HEK293 (cell line): ENCODE results near the gene PDP2.
A peak's percentile ranks its signal among the peaks of the same experiment; 100 is the strongest.

Experiments used
- CTCF ChIA-PET: fragments of 350-600 bp; formaldehyde crosslinking; extraction: SDS; loops from one replicate; lab custom pipeline; 2021; ENCODE audit warnings: antibody characterized with exemption; lab: Yijun Ruan, JAX
- POLR2A ChIA-PET: fragments of 300-600 bp; formaldehyde crosslinking; extraction: SDS; loops from one replicate; lab custom pipeline; 2020; ENCODE audit warnings: antibody characterized with exemption, inconsistent platforms; lab: Yijun Ruan, JAX
- H3K27ac ChIP-seq: fragments of 200-500 bp; sonication (Bioruptor generic); 2 replicates; pipeline ENCODE4 v1.5.1; 2014; ENCODE audit warnings: low read depth, low read length, control low read depth, inconsistent platforms; ENCODE audit errors: extremely low read depth
- H3K36me3 ChIP-seq, 2 experiments: fragments of 200-500 bp in 1 of 2; sonication (Bioruptor generic) in 1 of 2; 1 replicate in 1 of 2; 2 replicates in 1 of 2; pipeline ENCODE4 v1.5.1; 2014 to 2017; ENCODE audit warnings: inconsistent platforms in 2 of 2, low read length in 2 of 2; ENCODE audit not compliant: control insufficient read depth in 2 of 2, insufficient read depth in 1 of 2
- H3K4me1 ChIP-seq: fragments of 200-500 bp; sonication (Bioruptor generic); 2 replicates; pipeline ENCODE4 v1.5.1; 2014; ENCODE audit warnings: mild to moderate bottlenecking, low read length, inconsistent platforms; ENCODE audit not compliant: control insufficient read depth, insufficient read depth
- H3K4me3 ChIP-seq: 2 replicates; pipeline ENCODE4 v1.5.1; 2011; ENCODE audit warnings: low read depth, mild to moderate bottlenecking, control low read depth, low read length, moderate library complexity
- H3K9me3 ChIP-seq: fragments of 200-500 bp; sonication (Bioruptor generic); 2 replicates; pipeline ENCODE4 v1.5.1; 2014; ENCODE audit warnings: low read depth, low read length, inconsistent platforms; ENCODE audit not compliant: control insufficient read depth, insufficient read depth
- BCL11B ChIP-seq: fragments of 450-650 bp; formaldehyde crosslinking; IDR thresholded peaks from 2 replicates; pipeline ENCODE4 v1.5.1; 2016; ENCODE audit warnings: low read depth, missing biosample characterization, missing genetic modification characterization
- EGR2 ChIP-seq: fragments of 450-650 bp; formaldehyde crosslinking; IDR thresholded peaks from 2 replicates; pipeline ENCODE4 v1.5.1; 2016; ENCODE audit warnings: low read depth, missing biosample characterization, missing genetic modification characterization
- INSM2 ChIP-seq: fragments of 450-650 bp; formaldehyde crosslinking; IDR thresholded peaks from 2 replicates; pipeline ENCODE4 v1.5.1; 2016; ENCODE audit warnings: missing biosample characterization, missing genetic modification characterization
- KLF17 ChIP-seq: fragments of 450-650 bp; formaldehyde crosslinking; IDR thresholded peaks from 2 replicates; pipeline ENCODE4 v1.5.1; 2016; ENCODE audit warnings: missing biosample characterization, missing genetic modification characterization
- PRDM2 ChIP-seq: fragments of 450-650 bp; formaldehyde crosslinking; IDR thresholded peaks from 2 replicates; pipeline ENCODE4 v1.5.1; 2016; ENCODE audit warnings: missing biosample characterization, missing genetic modification characterization, borderline replicate concordance
- REPIN1 ChIP-seq: fragments of 450-650 bp; formaldehyde crosslinking; IDR thresholded peaks from 2 replicates; pipeline ENCODE4 v1.5.1; 2017; ENCODE audit warnings: missing biosample characterization, missing genetic modification characterization, low read depth
- SCRT1 ChIP-seq: fragments of 450-650 bp; formaldehyde crosslinking; IDR thresholded peaks from 2 replicates; pipeline ENCODE4 v1.5.1; 2016; ENCODE audit warnings: missing biosample characterization, missing genetic modification characterization, borderline replicate concordance
- TCF7L2 ChIP-seq: IDR thresholded peaks from 2 replicates; pipeline ENCODE4 v1.6.1; 2011; ENCODE audit warnings: low read depth, mild to moderate bottlenecking, inconsistent platforms, low read length, moderate library complexity, borderline replicate concordance
- TRIM28 ChIP-seq: IDR thresholded peaks from 2 replicates; pipeline ENCODE4 v1.6.1; 2011; ENCODE audit warnings: low read length, control low read depth, borderline replicate concordance
- ZBTB8A ChIP-seq: fragments of 450-650 bp; formaldehyde crosslinking; IDR thresholded peaks from 2 replicates; pipeline ENCODE4 v1.5.1; 2016; ENCODE audit warnings: missing biosample characterization, missing genetic modification characterization
- ZFHX2 ChIP-seq: fragments of 450-650 bp; formaldehyde crosslinking; conservative IDR thresholded peaks from 2 replicates; pipeline ENCODE4 v1.5.1; 2016; ENCODE audit warnings: missing biosample characterization, missing genetic modification characterization
- ZNF132 ChIP-seq: fragments of 450-650 bp; formaldehyde crosslinking; IDR thresholded peaks from 2 replicates; pipeline ENCODE4 v1.5.1; 2017; ENCODE audit warnings: missing biosample characterization, missing genetic modification characterization, borderline replicate concordance
- ZNF280C ChIP-seq: fragments of 450-650 bp; formaldehyde crosslinking; IDR thresholded peaks from 2 replicates; pipeline ENCODE4 v1.5.1; 2016; ENCODE audit warnings: missing biosample characterization, missing genetic modification characterization
- ZNF341 ChIP-seq: fragments of 450-650 bp; formaldehyde crosslinking; IDR thresholded peaks from 2 replicates; pipeline ENCODE4; 2016; ENCODE audit warnings: low read depth, missing biosample characterization, missing genetic modification characterization
- ZNF449 ChIP-seq: fragments of 450-650 bp; formaldehyde crosslinking; IDR thresholded peaks from 2 replicates; pipeline ENCODE4 v1.5.1; 2017; ENCODE audit warnings: missing biosample characterization, mild to moderate bottlenecking, missing genetic modification characterization, moderate library complexity
- ZNF513 ChIP-seq: fragments of 450-650 bp; IDR thresholded peaks from 2 replicates; pipeline ENCODE4 v1.5.1; 2018; ENCODE audit warnings: missing biosample characterization, missing genetic modification characterization
- ZNF558 ChIP-seq: fragments of 450-650 bp; formaldehyde crosslinking; IDR thresholded peaks from 2 replicates; pipeline ENCODE4 v1.5.1; 2016; ENCODE audit warnings: missing biosample characterization, missing genetic modification characterization
- ZNF600 ChIP-seq: fragments of 450-650 bp; formaldehyde crosslinking; IDR thresholded peaks from 2 replicates; pipeline ENCODE4 v1.5.1; 2016; ENCODE audit warnings: missing biosample characterization, missing genetic modification characterization
- ZSCAN4 ChIP-seq: fragments of 450-650 bp; formaldehyde crosslinking; IDR thresholded peaks from 2 replicates; pipeline ENCODE4 v1.5.1; 2017; ENCODE audit warnings: missing biosample characterization, missing genetic modification characterization

PDP2 gene

GRCh38 chr16:66900721-66901441 is 20.6 kb downstream of the PDP2 start:
- POLR2A ChIA-PET: interaction anchor here (1.3 to 2.0 kb wide), 3 partner anchors 20 to 43 kb away, joined by 5 to 8 read pairs (median 8); partner anchors contain the start of genes CIAO2B and PDP2
- H3K27ac ChIP-seq: no peak overlapping the region
- no peak overlapping the region for H3K4me3 ChIP-seq
- no peaks in the 10 kb centered on the region for H3K9me3 ChIP-seq
- peaks cover 17% of the 10 kb centered on the region for H3K4me1 ChIP-seq
- H3K36me3 ChIP-seq: no peaks in the 10 kb centered on the region
- CTCF ChIA-PET: interaction anchor here (0.6 to 17.9 kb wide), 8 partner anchors 9 to 543 kb away, joined by 3 to 268 read pairs (median 4); partner anchors contain the start of genes CDH16 and RRAD
- TF ChIP-seq ZNF449 (tag by site-specific recombination) (no peak), ZNF132 (no peak), TCF7L2 (no peak), ZNF341 (tag by site-specific recombination) (peak; percentile 35; the same call in 1 of the 2 replicates), ZNF558 (no peak), BCL11B (tag by site-specific recombination) (no peak), EGR2 (tag by site-specific recombination) (0 out of 2 replicates have a peak, but pooled peaks have one; percentile 29), ZNF513 (no peak), KLF17 (tag by site-specific recombination) (no peak), REPIN1 (tag by site-specific recombination) (no peak), SCRT1 (tag by site-specific recombination) (no peak), ZNF280C (tag by site-specific recombination) (no peak), ZBTB8A (tag by site-specific recombination) (no peak), PRDM2 (no peak), ZSCAN4 (tag by site-specific recombination) (no peak), ZFHX2 (tag by site-specific recombination) (peak; percentile 12; the same call in 1 of the 2 replicates), ZNF600 (0 out of 2 replicates have a peak, but pooled peaks have one; percentile 26), TRIM28 (no peak), INSM2 (tag by site-specific recombination) (no peak)
